ENCODE measurements around the gene CREBBP.

- TF ChIP-seq CTCF (optimal IDR thresholded peaks at IDR 0.05 in 1 of 3, IDR thresholded peaks at IDR 0.05 in 1 of 3, conservative IDR thresholded peaks at IDR 0.05 in 1 of 3; ENCODE audit: extremely low read depth in 1 of 3, insufficient read depth in 2 of 3, low read length in 3 of 3) (no peak), EZH2 (IDR thresholded peaks at IDR 0.05; ENCODE audit: low read length) (no peak)
Measured at GRCh38 chr16:3759736-3760135, 120.8 kb downstream of the CREBBP start.
